NK-92 (cell line): ENCODE results near the gene STK32C.

Experiments
- DNase-seq: peaks from one replicate; lab custom pipeline; 2025; ENCODE audit not compliant: unreplicated experiment; lab: John Stamatoyannopoulos, UW

The STK32C gene

GRCh38 chr10:132174237-132174636, 133.5 kb downstream of the STK32C start:
- DNase-seq = no peak

- no peak for DNase-seq
These were observed 134.6 kb downstream of the STK32C start for GRCh38 chr10:132173185-132173584.

GRCh38 chr10:132172091-132173066, 135.4 kb downstream of the STK32C start:
- no peak for DNase-seq

- DNase-seq = no peak
These were observed 137.0 kb downstream of the STK32C start for GRCh38 chr10:132170561-132171361.

GRCh38 chr10:132169766-132170560, 137.8 kb downstream of the STK32C start:
- no peak for DNase-seq

- no peak for DNase-seq
These were observed 138.6 kb downstream of the STK32C start for GRCh38 chr10:132169031-132169765.

GRCh38 chr10:132168571-132169030, 139.1 kb downstream of the STK32C start:
- DNase-seq = no peak

- DNase-seq = no peak
These were observed 139.8 kb downstream of the STK32C start for GRCh38 chr10:132167976-132168375.

- no peak for DNase-seq
These were observed 140.6 kb downstream of the STK32C start for GRCh38 chr10:132167041-132167674.

GRCh38 chr10:132166216-132166950, 141.4 kb downstream of the STK32C start:
- no peak for DNase-seq

- DNase-seq = no peak
These were observed 142.3 kb downstream of the STK32C start for GRCh38 chr10:132165416-132165980.

- no peak for DNase-seq
These were observed 142.9 kb downstream of the STK32C start for GRCh38 chr10:132164761-132165278.

- DNase-seq = no peak
These were observed 143.8 kb downstream of the STK32C start for GRCh38 chr10:132163826-132164515.

- DNase-seq = no peak
These were observed 144.4 kb downstream of the STK32C start for GRCh38 chr10:132163278-132163765.

GRCh38 chr10:132162590-132163277, 145.0 kb downstream of the STK32C start:
- no peak for DNase-seq

- no peak for DNase-seq
These were observed 145.7 kb downstream of the STK32C start for GRCh38 chr10:132162021-132162531.
